ENCODE measurements around the gene ASGR2. TPM values are rescaled to one million over a fixed set of nuclear protein-coding genes. Genes with fewer than 3 reads are reported as not detected.
"Not testable (repeated sequence)": the region's sequence is repeated elsewhere in the genome, so short reads cannot be mapped to it uniquely, and the experiment has no call there.

ASGR2 gene
- not detected in 2 replicates for total RNA-seq (2014; rRNA removed)
- polyA plus RNA-seq (2012): not detected

GRCh38 chr17:7114241-7114874, at the start of gene ASGR2:
ASGR2 (minus strand) TSS chr17:7114822; CDS start chr17:7114240, 582 bp downstream.
- no peak for DNase-seq (ENCODE audit: low read depth)

GRCh38 chr17:7159571-7159970, 44.9 kb upstream of the ASGR2 start:
- DNase-seq (ENCODE audit: low read depth): not testable (repeated sequence)

- not testable (repeated sequence) for DNase-seq (ENCODE audit: low read depth)
Observed at GRCh38 chr17:7158424-7158823, 43.8 kb upstream of the ASGR2 start.

- DNase-seq (ENCODE audit: low read depth): no peak
Observed at GRCh38 chr17:7156342-7156940, 41.8 kb upstream of the ASGR2 start.

GRCh38 chr17:7147772-7148171, 33.1 kb upstream of the ASGR2 start:
- DNase-seq (ENCODE audit: low read depth): peak; percentile 14

GRCh38 chr17:7146115-7146514, 31.5 kb upstream of the ASGR2 start:
- no peak for DNase-seq (ENCODE audit: low read depth)

- no peak for DNase-seq (ENCODE audit: low read depth)
Observed at GRCh38 chr17:7144213-7144612, 29.6 kb upstream of the ASGR2 start.

- DNase-seq (ENCODE audit: low read depth): no peak
Observed at GRCh38 chr17:7141824-7142223, 27.2 kb upstream of the ASGR2 start.

- DNase-seq (ENCODE audit: low read depth): no peak
Observed at GRCh38 chr17:7139400-7139799, 24.8 kb upstream of the ASGR2 start.

GRCh38 chr17:7138800-7139381, 24.3 kb upstream of the ASGR2 start:
- DNase-seq (ENCODE audit: low read depth): no peak

- DNase-seq (ENCODE audit: low read depth): no peak
Observed at GRCh38 chr17:7137171-7137943, 22.7 kb upstream of the ASGR2 start.

- DNase-seq (ENCODE audit: low read depth): peak; percentile 63
Observed at GRCh38 chr17:7136266-7136877, 21.8 kb upstream of the ASGR2 start.

GRCh38 chr17:7133916-7134315, 19.3 kb upstream of the ASGR2 start:
- no peak for DNase-seq (ENCODE audit: low read depth)

GRCh38 chr17:7133424-7133823, 18.8 kb upstream of the ASGR2 start:
- DNase-seq (ENCODE audit: low read depth): no peak

- no peak for DNase-seq (ENCODE audit: low read depth)
Observed at GRCh38 chr17:7132511-7133094, 18.0 kb upstream of the ASGR2 start.

GRCh38 chr17:7131423-7131791, 16.8 kb upstream of the ASGR2 start:
- no peak for DNase-seq (ENCODE audit: low read depth)

GRCh38 chr17:7130621-7131422, 16.2 kb upstream of the ASGR2 start:
- DNase-seq (ENCODE audit: low read depth): no peak

- DNase-seq (ENCODE audit: low read depth): no peak
Observed at GRCh38 chr17:7129311-7129710, 14.7 kb upstream of the ASGR2 start.

- DNase-seq (ENCODE audit: low read depth): no peak
Observed at GRCh38 chr17:7128160-7128559, 13.5 kb upstream of the ASGR2 start.

GRCh38 chr17:7127501-7127900, 12.9 kb upstream of the ASGR2 start:
- DNase-seq (ENCODE audit: low read depth): not testable (repeated sequence)

GRCh38 chr17:7126386-7126785, 11.8 kb upstream of the ASGR2 start:
- not testable (repeated sequence) for DNase-seq (ENCODE audit: low read depth)

Measured in LHCN-M2 (cell line).